Spleen (tissue), 7 donors: Measurements from ENCODE around the gene OGFOD3.

Source experiments
- POLR2AphosphoS5 ChIP-seq, 3 donors: sonication (generic); formaldehyde crosslinking; IDR thresholded peaks; one replicate each; pipeline ENCODE4 v1.5.1; 2017; ENCODE audit warnings: antibody characterized with exemption in 3 of 3
- TF ChIP-seq, protein P1 (sequence below), 11 experiments: fragments of 200-600 bp in 7 of 11; fragments of 450-650 bp in 4 of 11; sonication (generic) in 4 of 11; IDR thresholded peaks in 8 of 11; conservative IDR thresholded peaks in 3 of 11; 1 replicate in 7 of 11; 2 replicates in 4 of 11; pipeline versions ENCODE4 v1.4.0 to v1.8.0; 2016 to 2021; ENCODE audit warnings: antibody characterized with exemption in 11 of 11, inconsistent platforms in 4 of 11, mild to moderate bottlenecking in 1 of 11
- donor health status: DM: no; HTN: no; CAD: no; lungs with moderate emphysema.
- donor health status: DM: no; HTN: no; CAD: no.
- donor health status: DM: no; HTN: no; CAD: no.

DNA sequence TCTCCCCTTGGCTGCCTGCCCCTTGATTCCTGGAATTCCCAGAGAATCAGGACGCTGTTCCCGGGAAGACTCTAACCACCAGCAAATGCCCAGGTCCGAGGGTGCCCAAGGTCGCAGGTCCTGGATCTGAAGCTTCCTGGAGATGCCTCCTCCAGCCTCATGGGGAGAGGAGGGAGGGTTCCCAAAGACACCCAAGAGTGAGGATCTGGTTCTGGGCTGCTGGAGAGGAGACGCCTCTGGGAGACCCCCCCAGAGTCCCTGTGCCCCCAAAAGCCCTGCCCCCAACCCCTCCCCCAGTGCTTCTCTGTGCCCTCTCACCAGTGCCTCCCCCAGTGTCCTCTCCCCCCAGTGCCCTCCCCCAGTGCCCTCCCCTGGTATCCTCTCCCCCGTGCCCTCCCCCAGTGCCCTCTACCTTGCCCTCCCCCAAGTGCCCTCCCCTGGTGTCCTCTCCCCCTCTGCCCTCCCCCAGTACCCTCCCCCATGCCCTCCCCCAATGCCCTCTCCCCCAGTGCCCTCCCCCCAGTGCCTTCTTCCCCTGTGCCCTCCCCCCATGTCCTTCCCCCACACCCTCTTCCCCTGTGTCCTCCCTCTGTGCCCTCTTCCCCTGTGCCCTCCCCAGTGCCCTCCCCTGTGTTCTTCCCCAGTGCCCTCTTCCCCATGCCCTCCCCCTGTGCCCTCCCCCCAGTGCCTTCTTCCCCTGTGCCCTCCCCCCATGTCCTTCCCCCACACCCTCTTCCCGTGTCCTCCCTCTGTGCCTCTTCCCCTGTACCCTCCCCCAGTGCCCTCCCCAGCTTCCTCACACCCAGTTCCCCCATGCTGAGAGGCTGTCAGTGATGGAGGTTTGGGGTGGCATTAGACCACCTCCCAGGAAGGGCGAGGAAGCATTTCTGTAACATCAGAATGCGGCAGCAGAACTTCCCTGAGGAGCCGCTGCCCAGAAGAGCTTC, 78.5 kb downstream of the OGFOD3 start:
- TF ChIP-seq, protein P1, sequence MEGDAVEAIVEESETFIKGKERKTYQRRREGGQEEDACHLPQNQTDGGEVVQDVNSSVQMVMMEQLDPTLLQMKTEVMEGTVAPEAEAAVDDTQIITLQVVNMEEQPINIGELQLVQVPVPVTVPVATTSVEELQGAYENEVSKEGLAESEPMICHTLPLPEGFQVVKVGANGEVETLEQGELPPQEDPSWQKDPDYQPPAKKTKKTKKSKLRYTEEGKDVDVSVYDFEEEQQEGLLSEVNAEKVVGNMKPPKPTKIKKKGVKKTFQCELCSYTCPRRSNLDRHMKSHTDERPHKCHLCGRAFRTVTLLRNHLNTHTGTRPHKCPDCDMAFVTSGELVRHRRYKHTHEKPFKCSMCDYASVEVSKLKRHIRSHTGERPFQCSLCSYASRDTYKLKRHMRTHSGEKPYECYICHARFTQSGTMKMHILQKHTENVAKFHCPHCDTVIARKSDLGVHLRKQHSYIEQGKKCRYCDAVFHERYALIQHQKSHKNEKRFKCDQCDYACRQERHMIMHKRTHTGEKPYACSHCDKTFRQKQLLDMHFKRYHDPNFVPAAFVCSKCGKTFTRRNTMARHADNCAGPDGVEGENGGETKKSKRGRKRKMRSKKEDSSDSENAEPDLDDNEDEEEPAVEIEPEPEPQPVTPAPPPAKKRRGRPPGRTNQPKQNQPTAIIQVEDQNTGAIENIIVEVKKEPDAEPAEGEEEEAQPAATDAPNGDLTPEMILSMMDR (IDR thresholded peaks at IDR 0.05 in 8 of 11, conservative IDR thresholded peaks at IDR 0.05 in 3 of 11), result no peak
- no peak for TF ChIP-seq POLR2AphosphoS5 (IDR thresholded peaks at IDR 0.05)
